ENCODE results near the gene CIB1.
"Not testable (repeated sequence)": the region's sequence is repeated elsewhere in the genome, so short reads cannot be mapped to it uniquely, and the experiment has no call there.

The CIB1 gene

DNA sequence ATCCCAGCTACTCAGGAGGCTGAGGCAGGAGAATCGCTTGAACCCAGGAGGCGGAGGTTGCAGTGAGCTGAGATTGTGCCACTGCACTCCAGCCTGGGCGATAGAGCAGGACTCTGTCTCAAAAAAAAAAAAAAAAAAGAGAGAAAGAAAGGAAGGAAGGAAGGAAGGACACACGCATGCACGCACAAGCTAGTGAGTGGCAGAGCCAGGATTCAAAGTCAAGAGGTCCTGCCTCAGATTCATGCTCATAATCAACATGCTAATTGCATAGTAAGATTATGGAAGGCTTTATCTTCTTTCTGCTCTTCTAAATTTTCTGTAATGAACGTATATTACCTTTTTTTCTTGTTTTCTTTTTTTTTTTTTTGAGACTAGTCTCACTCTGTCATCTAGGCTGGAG, 27.0 kb upstream of the CIB1 start:
- H3K27me3 Mint-ChIP-seq, H3K36me3 Mint-ChIP-seq, CTCF ChIA-PET, H3K4me3 Mint-ChIP-seq, H3K27ac Mint-ChIP-seq, DNase-seq, H3K9me3 Mint-ChIP-seq: not testable (repeated sequence)
- peaks cover 20% of the 10 kb centered on the region for H3K4me1 Mint-ChIP-seq

DNA sequence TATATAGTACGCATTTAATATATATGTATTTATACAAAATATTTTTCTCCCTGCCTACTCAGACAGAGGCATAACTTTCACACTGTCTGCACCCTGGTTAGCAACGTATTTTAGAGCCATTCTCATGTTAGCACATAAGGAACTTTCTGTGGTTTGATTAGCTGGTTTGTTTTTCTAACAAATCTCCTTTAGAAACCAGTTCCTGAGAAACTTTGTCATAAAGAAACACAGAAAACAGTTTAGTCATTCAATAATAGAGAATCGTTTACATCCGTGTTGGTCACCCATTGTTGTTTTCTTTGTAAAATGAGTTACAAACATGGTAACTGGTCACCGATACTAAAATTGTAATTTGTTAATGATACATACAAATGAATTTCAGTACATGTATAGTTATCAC, 25.8 kb upstream of the CIB1 start:
- DNase-seq: no peak
- no peak overlapping the region for H3K27ac Mint-ChIP-seq
- H3K4me1 Mint-ChIP-seq: peaks cover 14% of the 10 kb centered on the region
- H3K36me3 Mint-ChIP-seq: no peaks in the 10 kb centered on the region
- no peak overlapping the region for H3K4me3 Mint-ChIP-seq
- H3K27me3 Mint-ChIP-seq: peaks cover 16% of the 10 kb centered on the region
- CTCF ChIA-PET: interaction anchor here (0.5 kb wide), 1 partner anchor 10 kb away, joined by 3 read pairs; the partner anchor contains the start of gene TTLL13
- no peaks in the 10 kb centered on the region for H3K9me3 Mint-ChIP-seq

DNA sequence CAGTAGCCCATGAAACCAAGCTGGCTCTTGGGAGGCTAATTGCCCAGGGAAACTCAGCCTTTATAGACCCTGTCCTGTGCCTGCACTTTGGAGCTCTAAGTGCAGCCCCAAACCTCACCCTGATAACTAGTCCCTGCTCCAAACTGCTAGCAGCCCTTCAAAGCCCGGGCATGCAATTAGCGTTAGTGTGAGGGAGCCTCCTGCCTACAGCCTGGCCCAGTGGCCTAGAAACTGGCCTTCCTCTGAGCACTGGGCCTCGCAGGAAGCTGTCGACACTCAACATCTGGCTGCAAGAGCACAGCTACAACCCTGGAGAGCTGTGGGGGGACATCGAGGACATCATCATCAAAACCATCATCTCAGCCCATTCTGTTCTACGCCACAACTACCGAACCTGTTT, 24.0 kb upstream of the CIB1 start:
- CTCF ChIA-PET: interaction anchor here (1.6 kb wide), 1 partner anchor 24 kb away, joined by 3 read pairs; the partner anchor contains the start of genes CIB1 and GDPGP1
- peaks cover 30% of the 10 kb centered on the region for H3K27me3 Mint-ChIP-seq
- no peaks in the 10 kb centered on the region for H3K36me3 Mint-ChIP-seq
- H3K4me1 Mint-ChIP-seq: peaks cover 5% of the 10 kb centered on the region
- no peak overlapping the region for H3K27ac Mint-ChIP-seq
- H3K9me3 Mint-ChIP-seq: no peaks in the 10 kb centered on the region
- DNase-seq: no peak
- H3K4me3 Mint-ChIP-seq: no peak overlapping the region

DNA sequence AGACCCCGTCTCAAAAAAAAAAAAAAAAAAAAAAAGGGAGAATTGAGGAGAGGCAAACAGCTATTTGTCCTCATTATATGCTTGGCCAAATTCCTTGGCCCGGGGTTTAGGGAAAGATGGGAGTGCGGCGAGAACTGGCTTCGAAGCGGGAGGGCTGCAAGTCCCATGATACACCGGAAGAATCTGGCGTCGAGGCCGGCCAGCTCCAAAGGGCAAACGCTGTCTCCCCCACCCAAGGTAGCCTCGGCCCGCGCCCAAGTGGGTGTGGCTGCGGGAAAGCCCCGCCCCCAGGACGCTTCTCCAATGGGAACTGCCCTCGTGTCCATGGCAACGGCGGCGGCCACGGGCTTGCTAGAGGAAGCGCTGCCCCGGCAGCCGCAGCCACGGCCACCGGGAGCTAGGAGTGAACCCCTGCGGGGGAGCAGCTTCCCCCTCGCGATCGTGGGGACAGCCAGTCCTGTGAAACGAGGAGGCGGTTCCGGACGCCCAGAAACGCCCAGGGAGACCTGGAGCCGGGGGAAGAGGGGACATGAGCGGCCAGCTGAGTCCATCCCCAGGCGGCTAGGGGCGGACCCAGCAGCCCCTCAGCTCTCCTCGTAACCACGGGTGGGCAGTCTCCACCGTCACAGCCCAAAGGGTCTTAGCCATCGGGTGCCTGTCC, 15.6 kb upstream of the CIB1 start, which contains the start of gene TTLL13:
TSS of gene TTLL13 (plus strand) at position 354 of the 661 bp plus-strand sequence. CDS start 1,075 bp downstream, outside the sequence.
- CTCF ChIA-PET: interaction anchor here (0.6 to 2.4 kb wide), 6 partner anchors 10 to 107 kb away, joined by 3 to 5 read pairs (median 4); partner anchors contain the start of genes CIB1 and GDPGP1
- Mint-ChIP-seq H3K4me3 (peak within 1 kb of the TSS; percentile 58), H3K27me3 (peaks cover 36% of the 10 kb centered on the region), H3K9me3 (no peaks in the 10 kb centered on the region), H3K36me3 (no peaks in the 10 kb centered on the region), H3K27ac (no peak within 1 kb of the TSS), H3K4me1 (peaks cover 17% of the 10 kb centered on the region)
- peak; percentile 89 for DNase-seq

DNA sequence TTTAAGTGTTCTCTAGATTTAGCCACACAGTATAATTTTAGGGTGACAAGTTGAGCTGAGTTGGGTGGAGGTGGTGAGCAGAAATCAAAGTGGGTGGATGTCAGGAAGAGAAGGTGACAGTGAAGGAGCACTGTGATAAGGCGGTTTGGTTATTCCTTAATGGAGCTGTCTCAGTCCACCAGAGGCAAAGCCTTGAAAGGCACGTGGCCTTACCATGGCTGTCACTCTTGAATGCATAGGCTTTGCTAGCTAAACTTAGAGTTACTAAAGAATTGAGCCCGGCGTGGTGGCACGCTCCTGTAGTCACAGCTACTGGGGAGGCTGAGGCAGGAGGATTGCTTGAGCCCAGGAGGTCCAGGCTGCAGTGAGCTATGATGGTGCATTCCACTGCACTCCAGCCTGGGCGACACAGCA, 15.1 kb upstream of the CIB1 start:
- Mint-ChIP-seq H3K27me3 (peaks cover 33% of the 10 kb centered on the region), H3K36me3 (no peaks in the 10 kb centered on the region), H3K9me3 (no peaks in the 10 kb centered on the region), H3K4me1 (peaks cover 17% of the 10 kb centered on the region), H3K4me3 (peak overlapping the region; percentile 54), H3K27ac (no peak overlapping the region)
- CTCF ChIA-PET: interaction anchor here (0.6 to 2.4 kb wide), 5 partner anchors 11 to 106 kb away, joined by 3 to 5 read pairs (median 4); no protein-coding TSS in a partner anchor
- DNase-seq: no peak

DNA sequence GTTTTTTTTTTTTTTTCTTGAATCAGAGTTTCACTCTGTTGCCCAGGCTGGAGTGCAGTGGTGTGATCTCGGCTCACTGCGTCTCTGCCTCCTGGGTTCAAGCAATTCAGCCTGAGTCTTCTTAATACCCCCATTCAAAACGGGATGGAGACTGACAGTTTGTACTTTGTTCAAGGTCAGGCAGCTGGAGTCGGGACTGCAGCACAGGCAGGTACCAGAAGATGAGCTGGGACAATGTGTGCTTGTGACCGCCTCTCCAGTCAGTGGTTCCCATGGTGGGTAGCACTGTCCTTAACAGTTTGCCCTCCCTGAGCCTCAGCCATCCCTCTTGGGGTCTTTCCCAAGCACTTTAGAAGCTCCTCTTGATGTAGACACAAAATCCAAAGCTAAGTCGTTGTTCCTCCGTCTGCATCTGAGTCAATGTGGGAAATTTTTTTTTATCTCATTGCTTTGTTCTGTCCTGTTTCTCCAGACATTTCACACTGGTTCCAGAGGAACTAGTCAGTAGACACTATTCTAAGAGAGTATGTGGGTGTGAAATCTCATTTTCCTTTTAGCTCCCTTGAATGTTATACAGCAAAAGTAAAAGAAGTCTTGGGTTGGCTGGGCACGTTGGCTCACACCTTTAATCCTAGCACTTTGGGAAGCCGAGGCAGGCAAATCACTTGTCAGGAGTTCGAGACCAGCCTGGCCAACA, 10.3 kb upstream of the CIB1 start:
- DNase-seq: no peak
- CTCF ChIA-PET: no interaction called here
- Mint-ChIP-seq H3K4me1 (peaks cover 9% of the 10 kb centered on the region), H3K4me3 (no peak overlapping the region), H3K27me3 (peaks cover 3% of the 10 kb centered on the region), H3K27ac (no peak overlapping the region), H3K9me3 (no peaks in the 10 kb centered on the region), H3K36me3 (peaks cover 7% of the 10 kb centered on the region)

DNA sequence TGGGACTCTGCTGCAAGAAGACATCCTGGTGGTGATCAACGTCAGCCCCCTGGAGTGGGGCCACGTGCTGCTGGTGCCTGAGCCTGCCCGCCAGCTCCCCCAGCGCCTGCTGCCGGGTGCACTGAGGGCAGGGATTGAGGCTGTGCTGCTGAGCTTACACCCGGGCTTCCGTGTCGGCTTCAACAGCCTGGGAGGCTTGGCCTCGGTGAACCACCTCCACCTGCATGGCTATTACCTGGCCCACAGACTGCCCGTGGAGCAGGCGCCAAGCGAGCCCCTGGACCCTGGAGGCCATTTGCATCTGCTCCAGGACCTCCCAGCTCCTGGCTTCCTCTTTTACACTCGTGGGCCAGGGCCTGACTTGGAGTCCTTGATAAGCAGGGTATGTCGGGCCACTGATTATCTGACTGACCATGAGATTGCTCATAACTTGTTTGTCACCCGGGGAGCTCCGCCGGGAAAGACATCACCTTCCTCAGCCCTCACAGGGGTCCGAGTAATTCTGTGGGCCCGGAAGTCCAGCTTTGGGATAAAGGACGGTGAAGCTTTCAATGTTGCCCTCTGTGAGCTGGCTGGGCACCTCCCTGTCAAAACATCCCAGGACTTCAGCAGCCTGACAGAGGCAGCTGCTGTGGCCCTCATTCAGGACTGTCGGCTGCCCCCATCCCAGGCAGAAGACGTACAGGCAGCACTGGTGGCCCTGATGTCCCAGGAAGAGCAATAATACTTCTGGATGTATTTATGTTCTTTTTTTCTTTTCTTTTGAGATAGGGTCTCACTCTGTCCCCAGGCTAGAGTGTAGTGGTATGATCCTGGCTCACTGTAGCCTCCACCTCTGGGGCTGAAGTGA, 7.8 kb upstream of the CIB1 start:
- no peak overlapping the region for H3K4me3 Mint-ChIP-seq
- H3K9me3 Mint-ChIP-seq: no peaks in the 10 kb centered on the region
- peaks cover 10% of the 10 kb centered on the region for H3K4me1 Mint-ChIP-seq
- CTCF ChIA-PET: interaction anchor here (0.6 to 1.5 kb wide), 2 partner anchors 12 to 85 kb away, joined by 3 to 4 read pairs; no protein-coding TSS in a partner anchor
- peaks cover 15% of the 10 kb centered on the region for H3K36me3 Mint-ChIP-seq
- no peak for DNase-seq
- H3K27me3 Mint-ChIP-seq: no peaks in the 10 kb centered on the region
- no peak overlapping the region for H3K27ac Mint-ChIP-seq

DNA sequence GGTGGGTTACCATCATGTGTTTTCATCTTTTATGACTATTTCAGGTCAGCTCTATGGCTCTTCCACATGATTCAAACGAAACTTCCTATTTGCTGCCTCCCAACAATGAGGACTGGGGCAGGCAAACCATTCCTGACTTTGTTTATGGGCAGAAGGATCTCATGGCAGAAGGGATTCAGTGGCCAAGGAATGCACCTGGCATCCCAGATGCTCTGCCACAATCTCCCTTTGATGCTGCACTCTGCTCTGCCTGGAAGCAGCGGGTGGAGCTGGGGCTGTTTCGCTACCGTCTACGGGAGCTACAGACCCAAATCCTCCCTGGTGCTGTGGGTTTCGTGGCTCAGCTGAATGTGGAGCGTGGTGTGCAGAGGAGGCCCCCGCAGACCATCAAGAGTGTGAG, 7.1 kb upstream of the CIB1 start:
- DNase-seq: no peak
- H3K36me3 Mint-ChIP-seq: peaks cover 19% of the 10 kb centered on the region
- H3K4me1 Mint-ChIP-seq: peaks cover 14% of the 10 kb centered on the region
- no peaks in the 10 kb centered on the region for H3K27me3 Mint-ChIP-seq
- H3K27ac Mint-ChIP-seq: no peak overlapping the region
- no peaks in the 10 kb centered on the region for H3K9me3 Mint-ChIP-seq
- no peak overlapping the region for H3K4me3 Mint-ChIP-seq
- CTCF ChIA-PET: no interaction called here

DNA sequence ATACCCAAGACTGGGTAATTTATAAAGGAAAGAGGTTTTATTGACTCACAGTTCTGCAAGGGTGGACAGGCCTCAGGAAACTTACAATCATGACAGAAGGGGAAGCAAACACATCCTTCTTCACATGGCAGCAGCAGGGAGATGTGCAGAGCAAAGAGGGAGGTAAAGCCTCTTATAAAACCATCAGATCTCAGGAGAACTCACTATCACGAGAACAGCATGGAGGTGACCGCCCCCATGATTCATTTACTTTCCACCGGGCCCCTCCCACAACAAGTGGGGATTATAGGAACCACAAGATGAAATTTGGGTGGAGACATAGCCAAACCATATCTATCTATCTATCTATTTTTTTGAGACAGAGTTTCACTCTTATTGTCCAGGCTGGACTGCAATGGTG, 5.6 kb upstream of the CIB1 start:
- Mint-ChIP-seq H3K4me1 (peaks cover 26% of the 10 kb centered on the region), H3K9me3 (no peaks in the 10 kb centered on the region), H3K4me3 (no peak overlapping the region), H3K27ac (peak overlapping the region; percentile 33), H3K27me3 (no peaks in the 10 kb centered on the region), H3K36me3 (peaks cover 21% of the 10 kb centered on the region)
- DNase-seq: no peak
- CTCF ChIA-PET: no interaction called here

DNA sequence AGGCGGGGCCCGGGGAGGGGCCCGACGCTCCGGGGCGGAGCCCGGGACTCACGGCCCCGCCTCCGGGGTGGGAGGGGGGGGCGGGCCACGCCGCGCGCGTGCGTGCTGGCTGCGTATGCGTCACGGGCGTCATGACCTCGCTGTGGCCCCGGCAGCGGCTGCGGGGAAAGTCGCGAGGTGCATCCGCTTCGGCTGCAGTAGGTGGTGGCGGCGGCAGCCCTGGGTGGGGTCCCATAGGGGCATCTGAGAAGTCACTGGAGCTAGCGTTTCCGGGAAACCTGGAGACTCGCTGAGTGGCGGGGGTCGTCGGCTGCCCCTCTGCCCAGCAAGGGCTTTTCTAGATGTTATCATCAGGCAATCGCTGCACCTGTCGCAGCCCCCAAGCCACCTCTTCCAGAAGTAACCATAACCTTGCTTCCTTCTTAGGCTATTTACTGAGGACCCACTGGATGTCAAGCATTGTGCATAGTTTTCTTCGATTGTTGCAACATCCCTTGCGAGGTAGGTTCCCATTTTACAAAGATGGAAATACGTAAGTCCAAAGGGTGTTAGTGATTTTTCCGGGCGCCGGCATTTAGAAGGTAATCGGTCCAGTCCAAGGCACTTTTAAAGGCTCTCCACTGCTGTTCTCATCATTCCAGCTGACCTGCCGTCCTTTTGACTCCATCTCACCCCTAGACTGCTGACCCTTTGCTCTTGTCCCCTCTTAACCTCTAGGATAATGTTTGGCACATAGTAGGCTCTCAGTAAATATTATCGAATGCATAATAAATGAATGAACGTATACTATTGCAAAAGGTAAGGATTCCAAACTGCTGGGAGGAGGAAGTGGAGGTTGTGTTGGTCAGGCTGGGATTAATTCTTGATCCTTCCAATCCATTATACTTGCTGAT, 601 bp upstream of the CIB1 start, which contains the start of gene GDPGP1:
TSS of gene GDPGP1 (plus strand) at position 114 of the 893 bp plus-strand sequence. CDS start 6,700 bp downstream, outside the sequence.
- no peaks in the 10 kb centered on the region for H3K27me3 Mint-ChIP-seq
- H3K4me3 Mint-ChIP-seq: peak within 1 kb of the TSS; percentile 88
- H3K9me3 Mint-ChIP-seq: no peaks in the 10 kb centered on the region
- peak within 1 kb of the TSS; percentile 92 for H3K27ac Mint-ChIP-seq
- H3K36me3 Mint-ChIP-seq: peaks cover 34% of the 10 kb centered on the region
- peaks cover 63% of the 10 kb centered on the region for H3K4me1 Mint-ChIP-seq
- DNase-seq: no peak
- CTCF ChIA-PET: interaction anchor here (0.8 to 2.0 kb wide), 5 partner anchors 15 to 59 kb away, joined by 3 to 5 read pairs (median 3); partner anchors contain the start of genes NGRN and TTLL13

DNA sequence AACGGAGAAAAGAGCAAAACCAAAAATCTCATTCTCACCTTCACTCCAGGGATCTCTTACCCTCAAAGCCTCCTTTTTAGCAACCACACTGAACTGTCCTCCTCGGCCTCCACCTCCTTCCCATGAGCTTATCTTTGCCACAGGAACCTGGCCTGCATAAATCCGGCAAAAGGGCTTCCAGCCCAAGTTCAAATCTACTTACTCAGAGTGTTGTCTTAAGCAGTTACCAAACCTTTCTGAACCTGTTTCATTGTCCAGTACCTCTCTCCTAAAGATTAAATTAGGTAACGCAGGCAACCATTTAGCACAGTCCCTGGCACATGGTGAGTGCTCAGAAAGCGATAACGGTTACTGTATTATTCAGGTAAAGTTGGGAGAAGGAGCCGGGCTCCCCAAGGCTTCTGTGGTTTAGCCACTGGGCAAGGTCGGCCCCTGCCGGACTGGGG, 777 bp downstream of the CIB1 start:
- CTCF ChIA-PET: interaction anchor here (0.9 to 2.5 kb wide), 10 partner anchors 10 to 700 kb away, joined by 3 to 8 read pairs (median 4); partner anchors contain the start of genes SEMA4B and TTLL13
- H3K27ac Mint-ChIP-seq: peak overlapping the region; percentile 92
- H3K9me3 Mint-ChIP-seq: no peaks in the 10 kb centered on the region
- peaks cover 60% of the 10 kb centered on the region for H3K4me1 Mint-ChIP-seq
- H3K4me3 Mint-ChIP-seq: peak overlapping the region; percentile 88
- no peaks in the 10 kb centered on the region for H3K27me3 Mint-ChIP-seq
- H3K36me3 Mint-ChIP-seq: peaks cover 30% of the 10 kb centered on the region
- DNase-seq: peak; percentile 28

DNA sequence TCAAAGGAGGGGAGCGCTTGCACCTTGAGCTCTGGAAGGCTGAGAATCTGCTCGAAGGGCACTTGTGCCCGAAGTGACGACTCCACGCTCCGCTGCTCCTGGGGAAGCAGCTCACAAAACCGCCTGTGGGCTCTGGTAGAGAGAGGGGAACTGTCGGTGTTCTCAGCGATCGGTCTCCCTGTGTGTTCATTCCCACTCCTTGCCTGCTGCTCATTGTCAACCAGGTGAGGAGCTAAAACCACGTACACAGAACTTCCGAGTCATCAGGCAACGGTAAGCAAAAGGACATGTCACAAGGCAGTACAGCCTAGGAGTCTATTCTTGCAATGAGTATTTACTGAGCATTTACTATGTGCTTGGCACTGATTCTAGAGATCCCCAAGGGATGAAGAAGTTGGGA, 1.5 kb downstream of the CIB1 start:
- H3K4me3 Mint-ChIP-seq: peak overlapping the region; percentile 88
- no peaks in the 10 kb centered on the region for H3K9me3 Mint-ChIP-seq
- peaks cover 31% of the 10 kb centered on the region for H3K36me3 Mint-ChIP-seq
- H3K27me3 Mint-ChIP-seq: no peaks in the 10 kb centered on the region
- CTCF ChIA-PET: interaction anchor here (0.9 to 2.5 kb wide), 7 partner anchors 10 to 89 kb away, joined by 3 to 8 read pairs (median 4); partner anchors contain the start of genes SEMA4B and TTLL13
- H3K4me1 Mint-ChIP-seq: peaks cover 60% of the 10 kb centered on the region
- no peak for DNase-seq
- peak overlapping the region; percentile 92 for H3K27ac Mint-ChIP-seq

Data from activated naive CD4-positive, alpha-beta T cell treated with anti-CD3 and anti-CD28 coated beads, Interleukin-2, amount 10 ng/mL, durations not matched to agents 7 days and 5 days (primary cell).